Omental fat pad (tissue), 4 donors: Measurements from ENCODE around the gene ALDH3B2. TPM values are rescaled to one million over a fixed set of nuclear protein-coding genes. Genes with fewer than 3 reads are reported as not detected.
A peak's percentile ranks its signal among the peaks of the same experiment; 100 is the strongest.
"Not testable (repeated sequence)": the region's sequence is repeated elsewhere in the genome, so short reads cannot be mapped to it uniquely, and the experiment has no call there.

Experiments
- ATAC-seq: fragments of 150-250 bp; one replicate; pipeline ENCODE4 v1.9.1; 2016; ENCODE audit warnings: mild to moderate bottlenecking, moderate library complexity; ENCODE audit not compliant: low FRiP score
- DNase-seq: peaks from one replicate; pipeline ENCODE4 v3.0.0-alpha.2; 2019; ENCODE audit warnings: low spot score
- CTCF ChIP-seq, 3 donors: fragments of 450-650 bp; IDR thresholded peaks; one replicate each; pipeline ENCODE4 v1.5.1; 2016 to 2017; ENCODE audit warnings: antibody characterized with exemption in 3 of 3, mild to moderate bottlenecking in 3 of 3, moderate library complexity in 2 of 3
- total RNA-seq, 4 donors: library from RNA; depleted of rRNA; stranded (reverse); fragments of >200 nt; gene quantifications; one replicate each; pipeline ENCODE4 v1.1.0, GENCODE V29; 2016

Gene ALDH3B2
- total RNA-seq, 4 donors from 2014 or later = not detected

GRCh38 chr11:67629386-67630227 is 44.8 kb downstream of the ALDH3B2 start, which contains the start of gene NUDT8:
NUDT8 (minus strand) TSS chr11:67629937; CDS start chr11:67629911, 26 bp downstream.
- peak; percentile 90 for ATAC-seq
- DNase-seq = peak; percentile 55
- TF ChIP-seq CTCF (IDR thresholded peaks at IDR 0.05) = peak in 1 of 3 donors; percentile 1

GRCh38 chr11:67628710-67629385 is 45.6 kb downstream of the ALDH3B2 start:
- no peak for ATAC-seq
- DNase-seq = no peak
- no peak for TF ChIP-seq CTCF (IDR thresholded peaks at IDR 0.05)

- DNase-seq (no peak), ATAC-seq (no peak)
- no peak for TF ChIP-seq CTCF (IDR thresholded peaks at IDR 0.05)
These were observed 46.4 kb downstream of the ALDH3B2 start for GRCh38 chr11:67627812-67628624.

GRCh38 chr11:67627441-67627811 is 47.0 kb downstream of the ALDH3B2 start:
- ATAC-seq = no peak
- no peak for DNase-seq
- TF ChIP-seq CTCF (IDR thresholded peaks at IDR 0.05) = no peak

GRCh38 chr11:67626970-67627369 is 47.5 kb downstream of the ALDH3B2 start:
- ATAC-seq (no peak), DNase-seq (no peak)
- TF ChIP-seq CTCF (IDR thresholded peaks at IDR 0.05) = no peak

GRCh38 chr11:67626131-67626833 is 48.1 kb downstream of the ALDH3B2 start:
- ATAC-seq = not testable (repeated sequence)

GRCh38 chr11:67623795-67624194 is 50.6 kb downstream of the ALDH3B2 start:
- not testable (repeated sequence) for ATAC-seq

More at GRCh38 chr11:67626131-67626833, 48.1 kb downstream of the ALDH3B2 start:
- not testable (repeated sequence) for DNase-seq

GRCh38 chr11:67622905-67623304 is 51.5 kb downstream of the ALDH3B2 start:
- not testable (repeated sequence) for ATAC-seq

More at GRCh38 chr11:67623795-67624194, 50.6 kb downstream of the ALDH3B2 start:
- not testable (repeated sequence) for DNase-seq

GRCh38 chr11:67621928-67622327 is 52.5 kb downstream of the ALDH3B2 start:
- not testable (repeated sequence) for ATAC-seq, DNase-seq

More at GRCh38 chr11:67622905-67623304, 51.5 kb downstream of the ALDH3B2 start:
- not testable (repeated sequence) for DNase-seq

GRCh38 chr11:67620621-67621020 is 53.8 kb downstream of the ALDH3B2 start:
- not testable (repeated sequence) for ATAC-seq, DNase-seq
